HepG2 (cell line): ENCODE data around the gene AMOTL2. TPM values are rescaled to one million over a fixed set of nuclear protein-coding genes. Genes with fewer than 3 reads are reported as not detected.

Experiments used
- BHLHE40 ChIP-seq: IDR thresholded peaks from 2 replicates; pipeline ENCODE4 v1.6.1; 2011; ENCODE audit warnings: low read length, improper control_type of control experiment
- BRD4 ChIP-seq: sonication (generic); formaldehyde crosslinking; IDR thresholded peaks from 2 replicates; pipeline ENCODE4 v1.4.0; 2020; ENCODE audit warnings: missing genetic modification reagents
- CAMTA2 ChIP-seq: sonication (generic); formaldehyde crosslinking; IDR thresholded peaks from 2 replicates; pipeline ENCODE4 v1.4.0; 2020; ENCODE audit warnings: mild to moderate bottlenecking, missing genetic modification reagents, borderline replicate concordance
- KIAA2018 ChIP-seq: sonication (generic); formaldehyde crosslinking; IDR thresholded peaks from 2 replicates; pipeline ENCODE4 v1.5.0; 2020; ENCODE audit warnings: mild to moderate bottlenecking, missing genetic modification reagents, borderline replicate concordance
- MLXIP ChIP-seq: sonication (generic); formaldehyde crosslinking; IDR thresholded peaks from 2 replicates; pipeline ENCODE4 v1.9.0; 2021; ENCODE audit warnings: missing genetic modification reagents, borderline replicate concordance
- POLR2G ChIP-seq: fragments of 200-400 bp; formaldehyde crosslinking; IDR thresholded peaks from 2 replicates; pipeline ENCODE4 v1.6.1; 2018; ENCODE audit warnings: mild to moderate bottlenecking, low read depth, low read length, moderate library complexity
- RNF2 ChIP-seq: fragments of 450-650 bp; conservative IDR thresholded peaks from 2 replicates; pipeline ENCODE4 v1.6.1; 2016; ENCODE audit warnings: low read depth
- SIX4 ChIP-seq: sonication (generic); formaldehyde crosslinking; IDR thresholded peaks from 2 replicates; pipeline ENCODE4 v1.4.0; 2020; ENCODE audit warnings: missing genetic modification reagents
- ZBTB14 ChIP-seq: sonication (generic); formaldehyde crosslinking; IDR thresholded peaks from 2 replicates; pipeline ENCODE4 v1.4.0; 2020; ENCODE audit warnings: missing genetic modification reagents
- ZBTB46 ChIP-seq: sonication (generic); formaldehyde crosslinking; IDR thresholded peaks from 2 replicates; pipeline ENCODE4 v1.4.0; 2020; ENCODE audit warnings: mild to moderate bottlenecking, missing genetic modification reagents, borderline replicate concordance
- ZNF274 ChIP-seq: sonication (generic); formaldehyde crosslinking; IDR thresholded peaks from 2 replicates; pipeline ENCODE4 v1.5.1; 2020; ENCODE audit warnings: mild to moderate bottlenecking, missing genetic modification reagents
- ZNF431 ChIP-seq: sonication (generic); formaldehyde crosslinking; IDR thresholded peaks from 2 replicates; pipeline ENCODE4 v1.9.0; 2022; ENCODE audit warnings: missing genetic modification reagents, low read depth, mild to moderate bottlenecking, borderline replicate concordance
- ZNF562 ChIP-seq: sonication (generic); formaldehyde crosslinking; IDR thresholded peaks from 2 replicates; pipeline ENCODE4 v1.8.0; 2022; ENCODE audit warnings: missing genetic modification reagents, borderline replicate concordance
- ZNF724P ChIP-seq: sonication (generic); formaldehyde crosslinking; IDR thresholded peaks from 2 replicates; pipeline ENCODE4 v1.8.0; 2022; ENCODE audit warnings: missing genetic modification reagents, borderline replicate concordance
- polyA plus RNA-seq, 8 experiments: library from polyadenylated mRNA; depleted of rRNA in 3 of 8; stranded (reverse) in 7 of 8; unstranded in 1 of 8; fragments of >200 nt; fragmentation: Illumina TruSeq in 4 of 8; extraction: Trizol in 4 of 8; gene quantifications; 2 replicates each; pipeline versions ENCODE4 v1.2.1 to v1.2.3, GENCODE V29; 2011 to 2016; ENCODE audit warnings: low read depth in 4 of 8, missing spikeins in 1 of 8, mixed read lengths in 1 of 8; ENCODE audit not compliant: insufficient read depth in 1 of 8
- total RNA-seq, 5 experiments: library from RNA; depleted of rRNA; stranded (reverse); fragments of >200 nt; fragmentation: Illumina TruSeq; extraction: Trizol; gene quantifications; 2 replicates each; pipeline ENCODE4 v1.2.3, GENCODE V29; 2016; ENCODE audit warnings: low read depth in 1 of 5

Gene AMOTL2
- total and polyA plus RNA-seq, 2 of the 13 experiments (the other 11 are each of a cell fraction or from before 2014, with no cell fraction given) = 17.3 to 18.5 TPM

- TF ChIP-seq KIAA2018 (CRISPR knock-in tag) (0 out of 2 replicates have a peak, but pooled peaks have one; percentile 27), SIX4 (CRISPR knock-in tag) (peak; percentile 98), RNF2 (no peak), ZNF431 (CRISPR knock-in tag) (no peak), ZNF724P (CRISPR knock-in tag) (no peak), ZBTB14 (CRISPR knock-in tag) (peak; percentile 58; the same call in 1 of the 2 replicates), ZNF274 (0 out of 2 replicates have a peak, but pooled peaks have one; percentile 47), ZBTB46 (CRISPR knock-in tag) (no peak), ZNF562 (CRISPR knock-in tag) (0 out of 2 replicates have a peak, but pooled peaks have one; percentile 35), BHLHE40 (0 out of 2 replicates have a peak, but pooled peaks have one; percentile 20), POLR2G (peak; percentile 91), BRD4 (CRISPR knock-in tag) (peak; percentile 66), MLXIP (CRISPR knock-in tag) (no peak), CAMTA2 (no peak; the same call in 1 of the 2 replicates)
These were observed at the start of gene AMOTL2 (continued) for GRCh38 chr3:134374105-134374790.
